Measurements from ENCODE around the gene C14orf119. TPM values are rescaled to one million over a fixed set of nuclear protein-coding genes. Genes with fewer than 3 reads are reported as not detected.

C14orf119 gene, protein sequence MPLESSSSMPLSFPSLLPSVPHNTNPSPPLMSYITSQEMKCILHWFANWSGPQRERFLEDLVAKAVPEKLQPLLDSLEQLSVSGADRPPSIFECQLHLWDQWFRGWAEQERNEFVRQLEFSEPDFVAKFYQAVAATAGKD
- total RNA-seq = 37.7 and 45.7 TPM in 2 replicates

DNA sequence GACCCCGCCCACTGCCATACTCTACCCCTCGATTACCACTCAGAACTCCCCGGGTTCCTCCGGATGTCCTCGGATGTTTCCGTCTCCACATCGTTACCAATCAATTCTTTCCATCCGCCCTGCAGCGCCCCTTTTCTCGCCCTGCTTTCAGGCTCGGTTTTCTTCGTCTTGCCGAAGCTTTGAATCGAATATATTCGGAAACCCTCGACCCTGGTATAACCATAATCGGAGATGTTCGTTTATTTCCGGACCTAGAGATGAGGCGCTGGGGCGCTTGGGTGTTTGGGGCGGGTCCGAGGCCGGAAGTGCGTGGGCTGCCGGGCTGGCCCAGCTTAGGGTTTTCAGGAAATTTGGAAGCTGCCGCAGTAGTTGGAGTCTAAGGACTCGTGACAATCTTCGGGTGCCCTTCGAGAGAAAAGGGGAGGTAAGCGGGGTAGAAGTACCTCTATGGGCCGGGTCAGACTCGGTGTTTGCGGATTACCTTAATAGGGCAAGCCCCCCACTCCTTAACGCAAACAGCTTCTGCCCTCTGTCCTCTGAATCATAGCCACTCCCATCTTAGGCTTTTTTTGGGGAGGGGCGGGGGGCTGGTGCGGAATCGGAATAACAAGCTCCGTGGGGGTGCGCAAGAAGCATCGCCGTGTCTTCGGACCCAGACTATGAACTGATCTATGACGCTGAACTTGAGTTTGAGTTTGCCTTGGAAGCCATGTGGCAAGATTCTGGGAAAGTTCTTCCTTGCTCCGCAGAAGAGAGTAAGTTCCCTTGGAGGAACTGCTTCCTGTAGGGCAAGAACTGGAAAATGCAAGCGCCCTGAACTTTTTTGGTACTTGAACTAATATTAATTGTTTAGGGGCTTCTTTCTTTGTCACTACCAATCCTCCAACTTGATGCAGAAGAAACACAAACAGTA lies at the start of gene C14orf119:
Gene C14orf119, plus strand, starts transcription at position 310 of the 913 bp plus-strand sequence. CDS start 2,154 bp downstream, outside the sequence.

DNA sequence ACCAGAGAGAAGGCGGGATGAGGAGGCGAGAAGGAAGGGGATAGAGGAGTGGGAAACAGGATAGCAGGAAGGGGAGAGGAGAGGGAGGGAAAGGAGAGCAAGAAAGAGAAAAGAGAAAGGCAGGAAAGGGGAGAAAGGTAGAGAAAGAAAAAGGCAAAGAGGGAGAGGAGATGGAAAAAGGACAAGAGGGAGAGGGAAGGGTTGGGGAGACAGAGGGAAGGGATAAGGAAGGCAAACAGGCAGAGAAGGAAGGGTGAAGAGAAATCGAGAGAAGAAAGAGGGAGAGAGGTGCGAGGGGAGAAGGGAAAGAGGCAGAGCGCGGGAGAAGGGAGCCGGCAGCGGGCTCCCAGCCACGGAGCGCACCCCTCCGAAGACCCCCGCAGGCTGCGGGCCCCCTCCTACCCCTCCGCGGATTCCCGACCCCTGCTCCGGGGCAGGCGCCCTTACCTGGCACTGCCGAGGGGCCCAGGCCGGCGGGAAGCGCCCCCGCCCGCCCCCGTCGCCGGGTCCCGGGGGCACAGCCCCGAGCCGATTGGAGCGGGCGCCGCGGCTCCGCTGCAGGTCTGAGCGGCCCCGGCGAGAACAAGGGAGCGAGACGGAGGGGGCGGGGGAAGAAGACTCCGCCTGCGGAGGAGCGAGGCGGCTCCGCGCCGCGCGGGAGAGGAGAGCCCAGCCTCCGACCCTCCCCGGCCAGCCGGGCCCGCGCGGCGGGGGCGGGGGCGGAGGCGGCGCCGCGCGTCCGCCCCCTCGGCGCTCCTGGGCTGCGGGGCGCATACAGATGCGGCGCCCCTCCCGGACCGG lies 38.1 kb upstream of the C14orf119 start, which contains the start of gene CDH24:
Gene CDH24, minus strand, starts transcription at position 565 of the 801 bp plus-strand sequence. CDS start 1,787 bp downstream, outside the sequence.

DNA sequence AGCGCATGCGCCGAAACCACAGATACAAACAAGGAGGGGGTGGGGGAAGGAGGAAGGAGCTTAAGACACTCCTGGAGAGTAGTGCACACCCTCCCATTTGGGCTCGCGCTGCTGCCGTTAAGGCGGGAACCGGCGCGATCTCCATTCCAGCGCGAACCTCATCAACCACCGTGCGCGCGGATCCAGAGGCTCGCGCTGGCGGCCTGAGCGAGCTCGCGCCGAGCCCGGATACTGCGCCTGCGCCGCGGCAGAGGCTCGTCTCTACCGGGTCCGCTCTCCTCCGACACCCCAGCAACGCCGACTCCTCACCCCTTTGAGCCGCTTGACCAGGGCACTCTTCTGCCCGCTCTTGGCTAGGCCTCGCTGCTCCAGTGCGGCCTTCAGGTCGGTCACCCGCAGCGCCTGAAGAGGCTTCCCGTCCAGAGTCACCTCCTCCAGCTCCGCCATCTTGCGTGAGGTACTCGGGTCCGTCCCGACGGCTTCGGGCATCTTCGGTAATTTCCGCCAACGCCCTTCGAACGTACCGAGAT lies 574 bp upstream of the C14orf119 start, which contains the start of gene ACIN1:
Gene ACIN1, minus strand, starts transcription at position 471 of the 530 bp plus-strand sequence. Its CDS starts 24 bp downstream, at position 447.

DNA sequence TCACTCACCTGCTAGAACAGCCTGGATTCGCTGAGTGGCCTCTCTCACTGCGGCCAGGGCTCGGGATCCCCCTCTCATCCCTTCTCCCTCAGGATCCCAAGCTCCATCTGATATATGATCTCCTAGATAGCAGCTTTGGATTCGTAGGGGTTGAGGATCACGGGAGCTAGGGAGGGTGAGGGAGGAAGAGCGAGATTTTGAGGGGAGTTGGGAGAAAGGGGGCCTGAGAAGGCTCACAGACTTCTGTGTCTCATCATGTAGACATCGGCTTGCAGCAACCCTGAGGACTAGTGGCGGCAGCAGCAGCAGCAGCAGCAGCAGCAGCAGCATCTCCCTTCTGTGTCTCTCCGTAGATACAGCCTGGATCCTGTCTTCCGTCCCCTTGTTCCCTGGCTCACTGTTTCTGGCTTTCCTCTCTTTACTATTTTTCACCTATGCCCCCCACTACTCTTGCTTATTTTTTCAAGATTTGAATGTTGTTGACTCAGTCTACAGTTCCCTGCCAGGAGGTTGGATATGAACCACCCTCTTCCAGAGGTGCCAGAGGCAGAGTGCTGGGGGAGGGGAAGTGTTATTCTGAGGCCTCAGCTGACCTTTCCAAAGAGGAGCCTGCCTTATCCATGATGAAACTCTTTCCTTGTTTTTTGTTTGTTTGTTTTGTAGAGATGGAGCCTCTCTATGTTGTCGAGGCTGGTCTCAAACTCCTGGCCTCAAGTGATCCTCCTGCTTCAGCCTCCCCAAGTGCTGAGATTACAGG lies 9.5 kb downstream of the C14orf119 start, which contains the start of gene CIROP:
Gene CIROP, minus strand, starts transcription at position 399 of the 757 bp plus-strand sequence. Its CDS starts 69 bp downstream, at position 330.

DNA sequence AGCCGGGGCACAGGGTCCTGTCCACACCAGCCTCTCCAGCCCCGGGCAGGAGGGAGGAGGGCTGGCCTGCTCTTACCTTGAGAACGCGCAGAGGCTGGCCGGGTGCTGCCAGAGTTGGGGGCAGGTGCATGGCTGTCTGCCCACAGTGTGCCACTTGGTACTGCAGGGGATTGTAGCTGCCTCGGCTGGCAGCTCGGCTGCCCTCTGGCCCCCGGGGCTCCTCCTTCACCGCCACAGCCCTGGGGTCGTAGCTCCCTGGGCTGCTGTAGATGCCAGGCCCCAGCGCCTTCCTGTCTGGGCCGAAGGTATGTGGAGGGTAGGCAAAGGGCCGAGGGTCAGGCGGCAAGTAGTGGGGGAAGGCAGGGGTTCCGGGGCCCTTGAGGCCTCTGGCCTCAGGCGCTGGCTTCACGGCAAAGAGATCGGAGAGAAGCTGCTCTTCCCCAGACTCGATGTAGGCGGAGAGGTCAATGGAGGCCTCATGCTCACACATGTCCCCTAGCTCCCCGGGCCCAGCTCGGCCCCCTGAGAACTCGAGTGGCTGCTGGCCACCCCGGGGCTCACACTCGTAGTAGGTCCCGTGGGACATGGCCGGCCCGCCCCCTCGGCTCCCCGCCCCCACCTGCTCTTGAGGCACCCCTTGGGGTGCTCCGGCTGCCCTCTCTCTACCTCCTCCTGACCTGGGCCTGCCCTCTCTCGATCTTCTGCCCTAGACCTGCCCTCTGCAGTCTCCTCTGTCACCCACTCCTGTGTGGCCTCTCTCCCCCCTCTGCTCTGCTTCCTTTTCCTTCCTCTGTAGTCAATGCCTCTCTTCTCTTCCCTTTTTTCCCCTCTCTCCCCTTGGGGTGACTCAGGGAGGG lies 23.4 kb downstream of the C14orf119 start, which contains the start of gene CEBPE:
Gene CEBPE, minus strand, starts transcription at position 750 of the 857 bp plus-strand sequence. Its CDS starts 164 bp downstream, at position 586.

Other genes starting within 250 kb of the C14orf119 start
- gene LRP10, start 223.8 kb upstream of the C14orf119 start, total RNA-seq = 116 and 127 TPM in 2 replicates
- not detected in 2 replicates for gene REM2, start 212.3 kb upstream of the C14orf119 start, total RNA-seq
- 61.1 and 90.1 TPM in 2 replicates for gene RBM23, start 176.4 kb upstream of the C14orf119 start, total RNA-seq
- gene PRMT5, start 166.1 kb upstream of the C14orf119 start, total RNA-seq = 59.2 and 61.7 TPM in 2 replicates
- gene HAUS4, start 138.4 kb upstream of the C14orf119 start, total RNA-seq = 46.7 and 60.8 TPM in 2 replicates
- gene AJUBA, start 113.0 kb upstream of the C14orf119 start, total RNA-seq = 54.9 and 71.9 TPM in 2 replicates
- gene C14orf93, start 85.4 kb upstream of the C14orf119 start, total RNA-seq = 5.8 and 6.2 TPM in 2 replicates
- gene PSMB5, start 60.6 kb upstream of the C14orf119 start, total RNA-seq = 184 and 233 TPM in 2 replicates
- not detected in 2 replicates for gene PSMB11, start 53.3 kb upstream of the C14orf119 start, total RNA-seq
- gene CDH24, start 38.0 kb upstream of the C14orf119 start, total RNA-seq = 10.8 and 18.9 TPM in 2 replicates
- gene ACIN1, start 369 bp upstream of the C14orf119 start, total RNA-seq = 97.0 and 102 TPM in 2 replicates
- not detected in 2 replicates for gene CIROP, start 9.5 kb downstream of the C14orf119 start, total RNA-seq
- not detected in 2 replicates for gene CEBPE, start 23.8 kb downstream of the C14orf119 start, total RNA-seq
- 0.19 and 0.33 TPM in 2 replicates for gene SLC7A8, start 88.2 kb downstream of the C14orf119 start, total RNA-seq
- not detected in 2 replicates for gene RNF212B, start 142.4 kb downstream of the C14orf119 start, total RNA-seq
- gene HOMEZ, start 190.6 kb downstream of the C14orf119 start, total RNA-seq = 9.5 TPM in 2 replicates
- 5.3 and 5.6 TPM in 2 replicates for gene PPP1R3E, start 207.4 kb downstream of the C14orf119 start, total RNA-seq
- gene BCL2L2, start 211.3 kb downstream of the C14orf119 start, total RNA-seq = 18.3 and 24.6 TPM in 2 replicates
- gene PABPN1, start 226.0 kb downstream of the C14orf119 start, total RNA-seq = 54.5 and 74.8 TPM in 2 replicates